Bronchial epithelial cell (primary cell): ENCODE data around the gene SORBS1. TPM values are rescaled to one million over a fixed set of nuclear protein-coding genes. Genes with fewer than 3 reads are reported as not detected.

ENCODE experiments used
- DNase-seq: peaks from one replicate; pipeline ENCODE4 v3.0.0-alpha.2; 2010; ENCODE audit warnings: low read depth
- FAIRE-seq: peaks from 2 replicates; lab custom pipeline; 2011; peaks lifted over from hg19 to GRCh38; lab: Jason Lieb, UNC
- H3K27me3 ChIP-seq: 2 replicates; pipeline ENCODE4 v1.5.1; 2011; ENCODE audit warnings: low read length; ENCODE audit not compliant: control insufficient read depth, insufficient read depth
- H3K36me3 ChIP-seq: 2 replicates; pipeline ENCODE4 v1.5.1; 2011; ENCODE audit warnings: low read length; ENCODE audit not compliant: control insufficient read depth, insufficient read depth
- H3K4me3 ChIP-seq: 2 replicates; pipeline ENCODE4 v1.5.1; 2011; ENCODE audit warnings: mild to moderate bottlenecking, low read depth, low read length, control low read depth
- total RNA-seq: library from RNA; depleted of rRNA; stranded (reverse); fragments of >200 nt; gene quantifications from 2 replicates; pipeline ENCODE4 v1.2.1, GENCODE V29; 2014
- TF ChIP-seq, protein P1 (sequence below): IDR thresholded peaks from 2 replicates; pipeline ENCODE4 v1.5.1; 2011; ENCODE audit warnings: mild to moderate bottlenecking, moderate library complexity, low read length, control low read depth, inconsistent platforms; ENCODE audit not compliant: insufficient read depth, severe bottlenecking

The SORBS1 gene
- total RNA-seq, 1 donor from 2014 or later: under 0.01 TPM

DNA sequence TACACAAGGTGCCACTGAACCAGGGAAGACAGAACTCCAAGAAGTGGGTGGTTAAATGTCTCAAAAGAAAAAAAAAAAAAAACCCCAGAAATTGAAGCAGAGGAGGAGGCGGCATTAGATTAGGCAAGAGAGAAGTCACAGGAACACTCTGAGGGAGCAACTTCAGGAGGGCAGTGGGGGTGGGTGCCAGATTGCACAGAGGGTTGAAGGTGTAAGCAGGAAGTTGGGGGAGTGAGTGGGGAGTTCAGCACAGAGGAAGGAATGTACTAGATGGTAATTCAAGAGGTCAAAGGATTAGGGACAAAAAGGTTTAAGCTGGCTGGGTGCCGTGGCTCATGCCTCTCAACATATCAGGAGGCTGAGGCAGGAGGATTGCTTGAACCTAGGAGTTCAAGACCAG lies 160.4 kb downstream of the SORBS1 start:
- no peak for DNase-seq
- Histone ChIP-seq H3K27me3 (no peaks in the 10 kb centered on the region), H3K4me3 (no peak overlapping the region), H3K36me3 (no peaks in the 10 kb centered on the region)
- FAIRE-seq: no peak
- TF ChIP-seq, protein P1, sequence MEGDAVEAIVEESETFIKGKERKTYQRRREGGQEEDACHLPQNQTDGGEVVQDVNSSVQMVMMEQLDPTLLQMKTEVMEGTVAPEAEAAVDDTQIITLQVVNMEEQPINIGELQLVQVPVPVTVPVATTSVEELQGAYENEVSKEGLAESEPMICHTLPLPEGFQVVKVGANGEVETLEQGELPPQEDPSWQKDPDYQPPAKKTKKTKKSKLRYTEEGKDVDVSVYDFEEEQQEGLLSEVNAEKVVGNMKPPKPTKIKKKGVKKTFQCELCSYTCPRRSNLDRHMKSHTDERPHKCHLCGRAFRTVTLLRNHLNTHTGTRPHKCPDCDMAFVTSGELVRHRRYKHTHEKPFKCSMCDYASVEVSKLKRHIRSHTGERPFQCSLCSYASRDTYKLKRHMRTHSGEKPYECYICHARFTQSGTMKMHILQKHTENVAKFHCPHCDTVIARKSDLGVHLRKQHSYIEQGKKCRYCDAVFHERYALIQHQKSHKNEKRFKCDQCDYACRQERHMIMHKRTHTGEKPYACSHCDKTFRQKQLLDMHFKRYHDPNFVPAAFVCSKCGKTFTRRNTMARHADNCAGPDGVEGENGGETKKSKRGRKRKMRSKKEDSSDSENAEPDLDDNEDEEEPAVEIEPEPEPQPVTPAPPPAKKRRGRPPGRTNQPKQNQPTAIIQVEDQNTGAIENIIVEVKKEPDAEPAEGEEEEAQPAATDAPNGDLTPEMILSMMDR: no peak

GRCh38 chr10:95399183-95399582 lies 162.0 kb downstream of the SORBS1 start:
- no peaks in the 10 kb centered on the region for H3K27me3 ChIP-seq
- TF ChIP-seq, protein P1: no peak
- FAIRE-seq (no peak), DNase-seq (no peak)
- no peaks in the 10 kb centered on the region for H3K36me3 ChIP-seq
- H3K4me3 ChIP-seq: no peak overlapping the region

DNA sequence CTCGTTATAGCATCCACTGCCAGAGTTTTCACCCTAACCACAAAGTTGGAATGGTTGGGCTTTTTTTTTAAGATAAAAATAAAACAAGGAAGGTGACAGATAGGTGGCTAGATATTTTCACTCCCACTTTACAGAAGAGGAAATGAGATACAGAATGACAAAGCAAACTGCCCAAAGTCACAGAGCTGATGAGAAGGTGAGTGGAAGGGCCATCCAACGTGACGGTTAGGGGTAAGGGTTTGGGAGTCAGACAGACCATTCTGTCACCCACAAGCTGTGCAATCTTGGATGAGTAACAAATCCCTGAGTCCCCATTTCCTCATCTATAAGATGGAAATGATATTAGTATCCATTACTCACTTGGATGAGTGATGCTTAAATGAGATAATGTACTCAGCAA lies 163.4 kb downstream of the SORBS1 start:
- H3K27me3 ChIP-seq: no peaks in the 10 kb centered on the region
- FAIRE-seq: no peak

GRCh38 chr10:95395947-95396449 lies 165.2 kb downstream of the SORBS1 start:
- FAIRE-seq: no peak
- DNase-seq: no peak

More for the DNA sequence above, 163.4 kb downstream of the SORBS1 start:
- peak; percentile 52 for DNase-seq
- H3K4me3 ChIP-seq: no peak overlapping the region
- TF ChIP-seq, protein P1: no peak
- no peaks in the 10 kb centered on the region for H3K36me3 ChIP-seq

GRCh38 chr10:95394161-95394880 lies 166.8 kb downstream of the SORBS1 start:
- H3K36me3 ChIP-seq: no peaks in the 10 kb centered on the region
- FAIRE-seq: no peak
- TF ChIP-seq, protein P1: no peak
- H3K4me3 ChIP-seq: no peak overlapping the region
- H3K27me3 ChIP-seq: no peaks in the 10 kb centered on the region
- peak; percentile 98 for DNase-seq

More at GRCh38 chr10:95395947-95396449, 165.2 kb downstream of the SORBS1 start:
- no peak overlapping the region for H3K4me3 ChIP-seq
- H3K36me3 ChIP-seq: no peaks in the 10 kb centered on the region
- H3K27me3 ChIP-seq: no peaks in the 10 kb centered on the region
- TF ChIP-seq, protein P1: no peak

GRCh38 chr10:95392681-95393164 lies 168.4 kb downstream of the SORBS1 start:
- no peaks in the 10 kb centered on the region for H3K36me3 ChIP-seq
- H3K4me3 ChIP-seq: no peak overlapping the region
- H3K27me3 ChIP-seq: no peaks in the 10 kb centered on the region
- DNase-seq (no peak), FAIRE-seq (no peak)
- TF ChIP-seq, protein P1: no peak
